GM10266 (cell line): ENCODE measurements around the gene CDC27.

ENCODE experiments used
- DNase-seq: peaks from one replicate; pipeline ENCODE4 v3.0.0; 2012; ENCODE audit errors: extremely low spot score
- CTCF ChIP-seq: IDR thresholded peaks from 2 replicates; pipeline ENCODE4 v1.5.1; 2012; ENCODE audit warnings: mild to moderate bottlenecking, low read depth; ENCODE audit not compliant: control insufficient read depth, insufficient read depth; ENCODE audit errors: missing control alignments

Gene CDC27

GRCh38 chr17:47099451-47099986 is 89.6 kb downstream of the CDC27 start:
- no peak for TF ChIP-seq CTCF
- no peak for DNase-seq

GRCh38 chr17:47096343-47096742 is 92.8 kb downstream of the CDC27 start:
- TF ChIP-seq CTCF, result no peak
- no peak for DNase-seq

- TF ChIP-seq CTCF, result no peak
Measured at GRCh38 chr17:47095268-47095667, 93.8 kb downstream of the CDC27 start.

GRCh38 chr17:47087093-47087492 is 102.0 kb downstream of the CDC27 start:
- TF ChIP-seq CTCF, result no peak
- DNase-seq, result no peak

More at GRCh38 chr17:47095268-47095667, 93.8 kb downstream of the CDC27 start:
- DNase-seq, result no peak

GRCh38 chr17:47085736-47086135 is 103.4 kb downstream of the CDC27 start:
- no peak for DNase-seq
- TF ChIP-seq CTCF, result no peak

- no peak for DNase-seq
- no peak for TF ChIP-seq CTCF
Measured at GRCh38 chr17:47078801-47079200, 110.3 kb downstream of the CDC27 start.

- DNase-seq, result no peak
- no peak for TF ChIP-seq CTCF
Measured at GRCh38 chr17:47077576-47077975, 111.5 kb downstream of the CDC27 start.
